H1 (cell line): ENCODE measurements around the gene GRK5. TPM values are rescaled to one million over a fixed set of nuclear protein-coding genes. Genes with fewer than 3 reads are reported as not detected.

Experiments
- CTCF ChIA-PET: fragments of 300-600 bp; sonication (Branson Sonifier 250); formaldehyde crosslinking; loops from one replicate; lab custom pipeline; 2021; ENCODE audit not compliant: partially characterized antibody; lab: Charles Lee
- POLR2A ChIA-PET: fragments of 300-600 bp; sonication (Branson Sonifier 250); formaldehyde crosslinking; loops from one replicate; lab custom pipeline; 2021; ENCODE audit warnings: inconsistent platforms; ENCODE audit not compliant: partially characterized antibody; lab: Charles Lee
- DNase-seq, 2 experiments: peaks; one replicate each; pipeline versions ENCODE4 v3.0.0 to v3.0.0-alpha.2; 2010 to 2022; ENCODE audit warnings: low spot score in 2 of 2, low read depth in 1 of 2, mixed read lengths in 1 of 2
- FAIRE-seq: peaks from 2 replicates; lab custom pipeline; 2011; peaks lifted over from hg19 to GRCh38; lab: Jason Lieb, UNC
- H2AFZ ChIP-seq: 2 replicates; pipeline ENCODE4 v1.8.1; 2012; ENCODE audit warnings: low read length, inconsistent platforms
- H2AK5ac ChIP-seq: 2 replicates; pipeline ENCODE4 v1.6.1; 2013; ENCODE audit warnings: low read depth, low read length
- H2BK120ac ChIP-seq: replicated peaks from 2 replicates; pipeline ENCODE3; 2013; ENCODE audit warnings: low read depth, low read length, inconsistent platforms
- H2BK12ac ChIP-seq: 2 replicates; pipeline ENCODE4 v1.6.1; 2013; ENCODE audit warnings: low read depth, low read length
- H2BK15ac ChIP-seq: 2 replicates; pipeline ENCODE4 v1.6.1; 2013; ENCODE audit warnings: low read length
- H2BK20ac ChIP-seq: 2 replicates; pipeline ENCODE4 v1.6.1; 2013; ENCODE audit warnings: low read length
- H2BK5ac ChIP-seq: 2 replicates; pipeline ENCODE4 v1.6.1; 2013; ENCODE audit warnings: low read depth, low read length
- H3K14ac ChIP-seq: 2 replicates; pipeline ENCODE4 v1.6.1; 2013; ENCODE audit warnings: inconsistent platforms; ENCODE audit not compliant: insufficient read length
- H3K18ac ChIP-seq: 2 replicates; pipeline ENCODE4 v1.6.1; 2013; ENCODE audit warnings: low read length; ENCODE audit errors: extremely low read depth
- H3K23ac ChIP-seq: 2 replicates; pipeline ENCODE4 v1.6.1; 2013; ENCODE audit warnings: inconsistent platforms; ENCODE audit not compliant: insufficient read length
- H3K23me2 ChIP-seq: 2 replicates; pipeline ENCODE4 v1.6.1; 2013; ENCODE audit warnings: low read depth, low read length
- H3K27ac ChIP-seq: 2 replicates; pipeline ENCODE4 v1.6.1; 2011; ENCODE audit warnings: low read depth, low read length, inconsistent platforms
- H3K27me3 ChIP-seq, 4 experiments: replicated peaks in 1 of 4; 1 replicate in 1 of 4; 2 replicates in 3 of 4; pipeline versions ENCODE4 v1.6.1 to v1.8.1; 2011 to 2013; ENCODE audit warnings: low read length in 3 of 4, mild to moderate bottlenecking in 3 of 4, inconsistent platforms in 2 of 4, mixed read lengths in 2 of 4, moderate library complexity in 1 of 4; ENCODE audit not compliant: control insufficient read depth in 3 of 4, insufficient read depth in 3 of 4; ENCODE audit errors: extremely low read depth in 1 of 4
- H3K36me3 ChIP-seq, 4 experiments: 2 replicates each; pipeline versions ENCODE4 v1.6.1 to v1.8.1; 2011 to 2013; ENCODE audit warnings: mild to moderate bottlenecking in 4 of 4, low read length in 3 of 4, moderate library complexity in 2 of 4, control low read depth in 1 of 4, inconsistent platforms in 1 of 4; ENCODE audit not compliant: insufficient read depth in 4 of 4, control insufficient read depth in 2 of 4
- H3K4ac ChIP-seq: replicated peaks from 2 replicates; pipeline ENCODE3; 2013; ENCODE audit warnings: low read length, low read depth, mixed read lengths, inconsistent platforms; ENCODE audit not compliant: insufficient read length
- H3K4me1 ChIP-seq, 4 experiments: replicated peaks in 1 of 4; 1 replicate in 1 of 4; 2 replicates in 3 of 4; pipeline versions ENCODE4 v1.6.1 to v1.8.1; 2011 to 2013; ENCODE audit warnings: low read length in 3 of 4, inconsistent platforms in 2 of 4, mixed read lengths in 1 of 4; ENCODE audit not compliant: insufficient read depth in 4 of 4, control insufficient read depth in 3 of 4
- H3K4me2 ChIP-seq, 2 experiments: 2 replicates each; pipeline versions ENCODE4 v1.6.1 to v1.8.1; 2011 to 2013; ENCODE audit warnings: low read depth in 2 of 2, low read length in 2 of 2, control low read depth in 1 of 2, inconsistent platforms in 1 of 2, mild to moderate bottlenecking in 1 of 2; ENCODE audit not compliant: insufficient read depth in 1 of 2
- H3K4me3 ChIP-seq, 4 experiments: fragments of 200-600, 300-600 bp in 1 of 4; sonication (generic), shearing (Covaris generic), sonication (Bioruptor Twin) in 1 of 4; 2 replicates each; pipeline versions ENCODE4 v1.5.1 to v1.8.1; 2011 to 2016; ENCODE audit warnings: low read length in 4 of 4, low read depth in 3 of 4, control low read depth in 2 of 4, inconsistent platforms in 2 of 4, mild to moderate bottlenecking in 2 of 4, mixed read lengths in 1 of 4, moderate library complexity in 1 of 4; ENCODE audit not compliant: insufficient read depth in 2 of 4; ENCODE audit errors: extremely low read depth in 1 of 4
- H3K56ac ChIP-seq: replicated peaks from 2 replicates; pipeline ENCODE3; 2013; ENCODE audit warnings: low read depth, mild to moderate bottlenecking, mixed read lengths, low read length, inconsistent platforms; ENCODE audit not compliant: insufficient read length
- H3K79me1 ChIP-seq: 2 replicates; pipeline ENCODE4 v1.6.1; 2013; ENCODE audit warnings: low read depth, low read length, control low read depth
- H3K79me2 ChIP-seq, 2 experiments: 2 replicates each; pipeline versions ENCODE4 v1.6.1 to v1.8.1; 2012 to 2013; ENCODE audit warnings: low read length in 2 of 2, mild to moderate bottlenecking in 2 of 2, inconsistent platforms in 1 of 2; ENCODE audit not compliant: insufficient read depth in 2 of 2, control insufficient read depth in 1 of 2
- H3K9ac ChIP-seq, 4 experiments: replicated peaks in 1 of 4; 1 replicate in 1 of 4; 2 replicates in 3 of 4; pipeline versions ENCODE4 v1.6.1 to v1.8.1; 2011 to 2013; ENCODE audit warnings: low read depth in 3 of 4, low read length in 3 of 4, control low read depth in 2 of 4, mild to moderate bottlenecking in 2 of 4, moderate library complexity in 2 of 4, inconsistent platforms in 1 of 4; ENCODE audit errors: extremely low read depth in 1 of 4
- H3K9me3 ChIP-seq, 2 experiments: 2 replicates each; pipeline versions ENCODE4 v1.6.1 to v1.8.1; 2012 to 2013; ENCODE audit warnings: mild to moderate bottlenecking in 2 of 2, moderate library complexity in 2 of 2, control low read depth in 1 of 2, inconsistent platforms in 1 of 2, low read depth in 1 of 2, low read length in 1 of 2, mixed read lengths in 1 of 2; ENCODE audit not compliant: insufficient read depth in 2 of 2
- H4K20me1 ChIP-seq, 2 experiments: replicated peaks in 1 of 2; 2 replicates each; pipeline versions ENCODE3 to v1.8.1; 2011 to 2013; ENCODE audit warnings: inconsistent platforms in 2 of 2, low read length in 2 of 2, mild to moderate bottlenecking in 1 of 2; ENCODE audit not compliant: insufficient read depth in 2 of 2, control insufficient read depth in 1 of 2
- H4K5ac ChIP-seq: 2 replicates; pipeline ENCODE4 v1.6.1; 2013; ENCODE audit warnings: low read length, low read depth, mixed read lengths, inconsistent platforms; ENCODE audit not compliant: insufficient read length
- H4K8ac ChIP-seq: 2 replicates; pipeline ENCODE4 v1.8.0; 2013; ENCODE audit warnings: mild to moderate bottlenecking, moderate library complexity, low read length, inconsistent platforms; ENCODE audit not compliant: insufficient read depth; ENCODE audit errors: extremely low read depth
- H4K91ac ChIP-seq: replicated peaks from 2 replicates; pipeline ENCODE3; 2013; ENCODE audit warnings: low read length, mixed read lengths, inconsistent platforms; ENCODE audit not compliant: insufficient read length
- CHD1 ChIP-seq: IDR thresholded peaks from 2 replicates; pipeline ENCODE4 v1.6.1; 2012; ENCODE audit warnings: low read depth, low read length, improper control_type of control experiment
- EP300 ChIP-seq, 2 experiments: IDR thresholded peaks; 1 replicate in 1 of 2; 2 replicates in 1 of 2; pipeline ENCODE4 v1.6.1; 2011 to 2012; ENCODE audit warnings: low read depth in 2 of 2, low read length in 2 of 2, mild to moderate bottlenecking in 2 of 2, borderline replicate concordance in 1 of 2, inconsistent platforms in 1 of 2, moderate library complexity in 1 of 2
- HDAC6 ChIP-seq: IDR thresholded peaks from one replicate; pipeline ENCODE4 v1.7.1; 2012; ENCODE audit warnings: low read depth, mild to moderate bottlenecking, inconsistent platforms, low read length, moderate library complexity
- KDM4A ChIP-seq: IDR thresholded peaks from one replicate; pipeline ENCODE4 v1.7.1; 2012; ENCODE audit warnings: low read depth, mild to moderate bottlenecking, moderate library complexity, low read length, inconsistent platforms; ENCODE audit not compliant: severe bottlenecking
- KDM5A ChIP-seq: fragments of 200-600 bp; IDR thresholded peaks from 2 replicates; pipeline ENCODE4 v1.7.1; 2012; ENCODE audit warnings: mild to moderate bottlenecking, low read length, inconsistent platforms, mixed read lengths
- PHF8 ChIP-seq: fragments of 200-600 bp; sonication (generic); conservative IDR thresholded peaks from 2 replicates; pipeline ENCODE4 v1.7.1; 2012; ENCODE audit warnings: low read depth, mild to moderate bottlenecking, inconsistent platforms, low read length, moderate library complexity
- POLR2A ChIP-seq, 2 experiments: IDR thresholded peaks; 1 replicate in 1 of 2; 2 replicates in 1 of 2; pipeline ENCODE4 v1.6.1; 2011; ENCODE audit warnings: low read depth in 2 of 2, low read length in 2 of 2, mild to moderate bottlenecking in 2 of 2; ENCODE audit errors: control extremely low read depth in 1 of 2
- RBBP5 ChIP-seq: IDR thresholded peaks from 2 replicates; pipeline ENCODE4 v1.7.1; 2012; ENCODE audit warnings: low read depth, mild to moderate bottlenecking, inconsistent platforms, low read length, moderate library complexity, borderline replicate concordance
- RFX5 ChIP-seq: IDR thresholded peaks from 2 replicates; pipeline ENCODE4 v1.6.1; 2011; ENCODE audit warnings: low read depth, low read length, improper control_type of control experiment, borderline replicate concordance
- SP1 ChIP-seq: IDR thresholded peaks from 2 replicates; pipeline ENCODE4 v1.6.1; 2011; ENCODE audit warnings: low read depth, low read length
- SUZ12 ChIP-seq: fragments of 200-600 bp; sonication (generic); IDR thresholded peaks from 2 replicates; pipeline ENCODE4 v1.6.1; 2012; ENCODE audit warnings: mild to moderate bottlenecking, inconsistent platforms, low read length, moderate library complexity, mixed read lengths
- TAF7 ChIP-seq: optimal IDR thresholded peaks from 2 replicates; pipeline ENCODE3; 2011; ENCODE audit warnings: low read depth, mild to moderate bottlenecking, inconsistent platforms, low read length, moderate library complexity, borderline replicate concordance
- TEAD4 ChIP-seq: IDR thresholded peaks from 2 replicates; pipeline ENCODE4 v1.6.1; 2012; ENCODE audit warnings: low read depth, low read length, inconsistent platforms, mixed read lengths
- WGBS, 2 experiments: shearing (Covaris generic) in 1 of 2; methylation state at CpG; one replicate each; pipeline versions ENCODE4 v1.1.6 to v1.1.7; 2013 to 2015; ENCODE audit warnings: low lambda C conversion rate in 2 of 2, mixed read lengths in 2 of 2, inconsistent platforms in 1 of 2, low coverage in 1 of 2, missing lambda C conversion rate in 1 of 2; ENCODE audit not compliant: insufficient replicate concordance in 2 of 2, insufficient coverage in 1 of 2, insufficient read length in 1 of 2; ENCODE audit errors: extremely low coverage in 1 of 2, missing lambda C conversion rate in 1 of 2; 5-methylcytosine and 5-hydroxymethylcytosine counted together
- polyA plus RNA-seq, 7 experiments: library from polyadenylated mRNA; depleted of rRNA in 3 of 7; stranded (reverse) in 5 of 7; unstranded in 2 of 7; fragments of >200 nt in 5 of 7; fragments of 200-250 nt in 2 of 7; gene quantifications; 1 replicate in 5 of 7; 2 replicates in 1 of 7; 4 replicates in 1 of 7; pipeline versions ENCODE4 v1.2.1 to v1.2.3, GENCODE V29; 2011 to 2013; ENCODE audit warnings: missing spikeins in 2 of 7, mixed read lengths in 2 of 7
- total RNA-seq: library from RNA; stranded (reverse); fragmentation: NEBNext Ultra II Directional; extraction: Animal tissue kit (Norgen Biotek cat#: 25700); gene quantifications from 2 replicates; pipeline ENCODE4 v1.2.1, GENCODE V29; 2021

GRK5 gene
- total and polyA plus RNA-seq, 2 of the 8 experiments (the other 6 are each of a cell fraction or from before 2014, with no cell fraction given), result 0.54 to 2.5 TPM

- H3K79me1 ChIP-seq, result no peaks in the 10 kb centered on the region
- H3K4me3 ChIP-seq, result no peak overlapping the region
- H4K20me1 ChIP-seq, result no peaks in the 10 kb centered on the region
- no peak for FAIRE-seq
- no peaks in the 10 kb centered on the region for H3K36me3 ChIP-seq
- no peaks in the 10 kb centered on the region; a peak in 2 of 7 replicates for H3K4me1 ChIP-seq
- no peak overlapping the region for H3K4ac ChIP-seq
- H2BK120ac ChIP-seq, result no peak overlapping the region
- H3K23me2 ChIP-seq, result no peaks in the 10 kb centered on the region; the same call in 1 of the 2 replicates
- no peak overlapping the region for H3K56ac ChIP-seq
- WGBS, 2 experiments, result 98% methylated on average over 14 of the region's 14 CpGs; no CpG with 5 or more reads in 1 of the 2 experiments
- DNase-seq, result no peak
- no peak overlapping the region for H2BK5ac ChIP-seq
- no peak overlapping the region for H3K18ac ChIP-seq
- ChIA-PET CTCF (interaction anchor here (0.6 to 1.3 kb wide), 6 partner anchors 8 to 118 kb away, joined by 3 to 4 read pairs (median 3); no protein-coding TSS in a partner anchor), POLR2A (no interaction called here)
- no peak overlapping the region for H2AFZ ChIP-seq
- H2BK20ac ChIP-seq, result no peak overlapping the region
- no peaks in the 10 kb centered on the region for H3K27me3 ChIP-seq
- H3K27ac ChIP-seq, result no peak overlapping the region
- H2AK5ac ChIP-seq, result no peak overlapping the region
- H3K14ac ChIP-seq, result no peak overlapping the region
- no peak overlapping the region for H3K23ac ChIP-seq
- H4K5ac ChIP-seq, result no peak overlapping the region
- H3K79me2 ChIP-seq, result no peaks in the 10 kb centered on the region
- H4K91ac ChIP-seq, result no peak overlapping the region
- H2BK15ac ChIP-seq, result no peak overlapping the region
- no peaks in the 10 kb centered on the region for H3K9me3 ChIP-seq
- no peak overlapping the region for H3K9ac ChIP-seq
- no peak overlapping the region for H3K4me2 ChIP-seq
- H4K8ac ChIP-seq, result no peak overlapping the region; the same call in 1 of the 2 replicates
- no peak for TF ChIP-seq RBBP5
- no peak for TF ChIP-seq PHF8
- no peak for TF ChIP-seq SUZ12
- no peak for TF ChIP-seq CHD1
- no peak for TF ChIP-seq SP1
- no peak for TF ChIP-seq KDM5A
- no peak for TF ChIP-seq EP300 (IDR thresholded peaks at IDR 0.05; ENCODE audit: borderline replicate concordance in 1 of 2, low read depth in 2 of 2, low read length in 2 of 2)
- no peak for TF ChIP-seq TEAD4
- no peak for TF ChIP-seq RFX5
- TF ChIP-seq HDAC6, result no peak
- TF ChIP-seq POLR2A (IDR thresholded peaks at IDR 0.05; ENCODE audit: control extremely low read depth in 1 of 2, low read depth in 2 of 2, low read length in 2 of 2), result no peak
- no peak for TF ChIP-seq KDM4A
- no peak for TF ChIP-seq TAF7
- H2BK12ac ChIP-seq, result no peak overlapping the region
These were observed 119.8 kb downstream of the GRK5 start for GRCh38 chr10:119327096-119327745.
